ENCODE results near the gene PLEKHA3.

The PLEKHA3 gene

GRCh38 chr2:178476477-178476876 lies 3.8 kb upstream of the PLEKHA3 start:
- Histone ChIP-seq H3F3A (ENCODE audit: insufficient read depth) (peaks cover 21% of the 10 kb centered on the region), H3K9me2 (replicated peaks; ENCODE audit: insufficient read depth, low read length) (no peaks in the 10 kb centered on the region), H3K27me3 (ENCODE audit: low read length) (no peaks in the 10 kb centered on the region), H3K27ac (ENCODE audit: low read depth, low read length) (no peak overlapping the region), H3K9me3 (ENCODE audit: insufficient read depth, low read length) (no peaks in the 10 kb centered on the region), H3K79me2 (ENCODE audit: insufficient read depth, low read length) (peaks cover 8% of the 10 kb centered on the region), H4K20me1 (ENCODE audit: low read depth, low read length) (no peaks in the 10 kb centered on the region), H2AFZ (ENCODE audit: low read depth, low read length, severe bottlenecking) (no peak overlapping the region), H3K4me3 (ENCODE audit: insufficient read depth, low read length, poor library complexity, severe bottlenecking) (no peak overlapping the region), H3K36me3 (ENCODE audit: low read length) (no peaks in the 10 kb centered on the region), H3K4me2 (ENCODE audit: low read depth, low read length, poor library complexity, severe bottlenecking) (peak overlapping the region; percentile 99), H3K9ac (ENCODE audit: low read length) (no peak overlapping the region)
- TF ChIP-seq EZH2phosphoT487 (conservative IDR thresholded peaks at IDR 0.05; ENCODE audit: low read length) (no peak), CTCF (IDR thresholded peaks at IDR 0.05; ENCODE audit: insufficient read depth, low read length, poor library complexity, severe bottlenecking) (no peak)

- no peaks in the 10 kb centered on the region for H3K9me2 ChIP-seq (replicated peaks; ENCODE audit: insufficient read depth, low read length)
- peak overlapping the region; percentile 99 for H3K4me2 ChIP-seq (ENCODE audit: low read depth, low read length, poor library complexity, severe bottlenecking)
- H4K20me1 ChIP-seq (ENCODE audit: low read depth, low read length): no peaks in the 10 kb centered on the region
- peak overlapping the region; percentile 75 for H3K9ac ChIP-seq (ENCODE audit: low read length)
- no peaks in the 10 kb centered on the region for H3K36me3 ChIP-seq (ENCODE audit: low read length)
- peaks cover 21% of the 10 kb centered on the region for H3F3A ChIP-seq (ENCODE audit: insufficient read depth)
- H3K4me3 ChIP-seq (ENCODE audit: insufficient read depth, low read length, poor library complexity, severe bottlenecking): peak overlapping the region; percentile 83
- no peak for TF ChIP-seq EZH2phosphoT487 (conservative IDR thresholded peaks at IDR 0.05; ENCODE audit: low read length)
- H3K27me3 ChIP-seq (ENCODE audit: low read length): no peaks in the 10 kb centered on the region
- peak overlapping the region; percentile 90 for H2AFZ ChIP-seq (ENCODE audit: low read depth, low read length, severe bottlenecking)
- peak overlapping the region; percentile 73; the same call in 1 of the 2 replicates for H3K27ac ChIP-seq (ENCODE audit: low read depth, low read length)
- H3K9me3 ChIP-seq (ENCODE audit: insufficient read depth, low read length): no peaks in the 10 kb centered on the region
- H3K79me2 ChIP-seq (ENCODE audit: insufficient read depth, low read length): peaks cover 17% of the 10 kb centered on the region
Observed at GRCh38 chr2:178477443-178478129, 2.7 kb upstream of the PLEKHA3 start.

- H3K79me2 ChIP-seq (ENCODE audit: insufficient read depth, low read length): peaks cover 22% of the 10 kb centered on the region
Observed at GRCh38 chr2:178478130-178478438, 2.2 kb upstream of the PLEKHA3 start.

More at GRCh38 chr2:178478130-178478438, 2.2 kb upstream of the PLEKHA3 start:
- no peaks in the 10 kb centered on the region for H3K9me3 ChIP-seq (ENCODE audit: insufficient read depth, low read length)
- no peaks in the 10 kb centered on the region for H4K20me1 ChIP-seq (ENCODE audit: low read depth, low read length)
- no peaks in the 10 kb centered on the region for H3K9me2 ChIP-seq (replicated peaks; ENCODE audit: insufficient read depth, low read length)
- peak overlapping the region; percentile 73 for H3K27ac ChIP-seq (ENCODE audit: low read depth, low read length)
- TF ChIP-seq EZH2phosphoT487 (conservative IDR thresholded peaks at IDR 0.05; ENCODE audit: low read length) (no peak), CTCF (IDR thresholded peaks at IDR 0.05; ENCODE audit: insufficient read depth, low read length, poor library complexity, severe bottlenecking) (no peak)
- peak overlapping the region; percentile 75 for H3K9ac ChIP-seq (ENCODE audit: low read length)
- H3K27me3 ChIP-seq (ENCODE audit: low read length): no peaks in the 10 kb centered on the region
- H3K4me3 ChIP-seq (ENCODE audit: insufficient read depth, low read length, poor library complexity, severe bottlenecking): peak overlapping the region; percentile 83
- H3K36me3 ChIP-seq (ENCODE audit: low read length): no peaks in the 10 kb centered on the region
- H2AFZ ChIP-seq (ENCODE audit: low read depth, low read length, severe bottlenecking): peak overlapping the region; percentile 90
- H3F3A ChIP-seq (ENCODE audit: insufficient read depth): peaks cover 21% of the 10 kb centered on the region
- H3K4me2 ChIP-seq (ENCODE audit: low read depth, low read length, poor library complexity, severe bottlenecking): peak overlapping the region; percentile 99

All from SU-DHL-6 (cell line).